Vagina (tissue), 2 donors: Measurements from ENCODE around the gene PIP5KL1. TPM values are rescaled to one million over a fixed set of nuclear protein-coding genes. Genes with fewer than 3 reads are reported as not detected.

ENCODE experiments used
- DNase-seq, 2 donors: peaks; one replicate each; pipeline ENCODE4 v3.0.0-alpha.2; 2017; ENCODE audit errors: extremely low spot score in 2 of 2
- H3K27ac ChIP-seq: fragments of 200-600 bp; sonication (generic); one replicate; pipeline ENCODE4 v1.5.1; 2019
- H3K27me3 ChIP-seq: fragments of 200-600 bp; sonication (generic); one replicate; pipeline ENCODE4 v1.5.1; 2019
- H3K36me3 ChIP-seq, 2 donors: fragments of 200-600 bp; sonication (generic); one replicate each; pipeline ENCODE4 v1.5.1; 2017 to 2019
- H3K4me1 ChIP-seq: fragments of 200-600 bp; sonication (generic); one replicate; pipeline ENCODE4 v1.5.1; 2019
- H3K4me3 ChIP-seq, 2 donors: fragments of 200-600 bp; sonication (generic); 1 replicate in 1 of 2; 2 replicates in 1 of 2; pipeline ENCODE4 v1.5.1; 2016 to 2019
- H3K9me3 ChIP-seq: fragments of 200-600 bp; sonication (generic); one replicate; pipeline ENCODE4 v1.5.1; 2019
- CTCF ChIP-seq, 3 experiments: fragments of 450-650 bp in 2 of 3; fragments of 200-600 bp in 1 of 3; sonication (generic) in 1 of 3; IDR thresholded peaks; one replicate each; pipeline ENCODE4 v1.5.1; 2017 to 2019; ENCODE audit warnings: antibody characterized with exemption in 3 of 3, mild to moderate bottlenecking in 2 of 3, moderate library complexity in 2 of 3
- POLR2A ChIP-seq, 2 donors: fragments of 450-650 bp; IDR thresholded peaks; one replicate each; pipeline ENCODE4 v1.6.1; 2017; ENCODE audit warnings: antibody characterized with exemption in 2 of 2, mild to moderate bottlenecking in 2 of 2, moderate library complexity in 2 of 2
- POLR2AphosphoS5 ChIP-seq, 2 donors: sonication (generic); formaldehyde crosslinking; IDR thresholded peaks; one replicate each; pipeline ENCODE4 v1.9.0; 2017; ENCODE audit warnings: antibody characterized with exemption in 2 of 2, mild to moderate bottlenecking in 2 of 2, low read depth in 1 of 2; ENCODE audit not compliant: insufficient read depth in 1 of 2
- intact Hi-C: fragments of 100-400 bp; cut with DNase I; formaldehyde crosslinking; loops from one replicate; pipeline ENCODE4 v1.15.1; 2023
- total RNA-seq: library from RNA; depleted of rRNA; stranded (reverse); fragments of >200 nt; gene quantifications from one replicate; pipeline ENCODE4 v1.2.3, GENCODE V29; 2016

The PIP5KL1 gene
- total RNA-seq, 1 donor from 2014 or later: 10.3 TPM

DNA sequence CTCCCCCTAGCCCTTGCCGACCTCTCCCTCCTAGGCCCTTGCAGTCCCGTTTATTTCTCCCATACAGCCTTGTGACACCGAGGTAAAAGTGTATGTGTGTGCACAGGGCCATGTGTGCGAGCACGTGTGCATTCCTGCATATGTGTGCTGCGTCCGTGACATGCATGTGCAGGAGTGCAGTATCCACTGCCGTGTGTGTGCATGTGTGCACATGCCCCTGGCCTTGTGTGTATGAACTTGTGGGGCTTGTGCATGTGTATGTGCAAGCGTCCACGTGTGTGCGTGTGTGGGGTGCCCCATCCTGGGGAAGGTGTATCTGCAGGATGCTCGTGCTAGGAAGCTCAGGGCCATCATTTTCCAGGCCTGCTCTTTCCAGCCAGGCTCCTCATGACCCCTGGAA lies 59.7 kb downstream of the PIP5KL1 start:
- TF ChIP-seq CTCF (IDR thresholded peaks at IDR 0.05): no peak
- no peak for TF ChIP-seq POLR2AphosphoS5 (IDR thresholded peaks at IDR 0.05; ENCODE audit: insufficient read depth in 1 of 2, low read depth in 1 of 2)
- no peak for TF ChIP-seq POLR2A (IDR thresholded peaks at IDR 0.05)
- Histone ChIP-seq H3K36me3 (peaks cover 0 to 23% of the 10 kb centered on the region in 2 donors), H3K27ac (no peak overlapping the region), H3K4me1 (peaks cover 34% of the 10 kb centered on the region), H3K9me3 (no peaks in the 10 kb centered on the region), H3K27me3 (no peaks in the 10 kb centered on the region), H3K4me3 (no peak overlapping the region)
- intact Hi-C loops: loop anchor here (5.0 kb wide), 1 partner anchor 134 kb away; the partner anchor contains the start of gene TOR2A
- DNase-seq: no peak

Other genes with a start within 250 kb of the PIP5KL1 start
- gene CFAP157, start 223.8 kb downstream of the PIP5KL1 start, total RNA-seq: not detected
- 2.2 TPM for gene PTRH1, start 215.1 kb downstream of the PIP5KL1 start, total RNA-seq
- 0.25 TPM for gene TTC16, start 214.7 kb downstream of the PIP5KL1 start, total RNA-seq
- 12.3 TPM for gene TOR2A, start 195.5 kb downstream of the PIP5KL1 start, total RNA-seq
- gene SH2D3C, start 152.1 kb downstream of the PIP5KL1 start, total RNA-seq: 19.6 TPM
- gene CDK9, start 144.7 kb downstream of the PIP5KL1 start, total RNA-seq: 66.3 TPM
- gene FPGS, start 127.9 kb downstream of the PIP5KL1 start, total RNA-seq: 99.7 TPM
- 130 TPM for gene ENG, start 76.1 kb downstream of the PIP5KL1 start, total RNA-seq
- 33.4 TPM for gene AK1, start 53.1 kb downstream of the PIP5KL1 start, total RNA-seq
- gene ST6GALNAC6, start 31.2 kb downstream of the PIP5KL1 start, total RNA-seq: 108 TPM
- 33.1 TPM for gene ST6GALNAC4, start 13.7 kb downstream of the PIP5KL1 start, total RNA-seq
- 17.7 TPM for gene DPM2, start 7.1 kb upstream of the PIP5KL1 start, total RNA-seq
- gene EEIG1, start 50.2 kb upstream of the PIP5KL1 start, total RNA-seq: 30.9 TPM
- gene NAIF1, start 136.5 kb upstream of the PIP5KL1 start, total RNA-seq: 13.3 TPM
- 44.4 TPM for gene SLC25A25, start 137.5 kb upstream of the PIP5KL1 start, total RNA-seq
- gene PTGES2, start 197.0 kb upstream of the PIP5KL1 start, total RNA-seq: 101 TPM
- 136 TPM for gene LCN2, start 218.7 kb upstream of the PIP5KL1 start, total RNA-seq
- 134 TPM for gene BBLN, start 229.5 kb upstream of the PIP5KL1 start, total RNA-seq